Measurements from ENCODE around the gene SLC17A7.

Gene SLC17A7

DNA sequence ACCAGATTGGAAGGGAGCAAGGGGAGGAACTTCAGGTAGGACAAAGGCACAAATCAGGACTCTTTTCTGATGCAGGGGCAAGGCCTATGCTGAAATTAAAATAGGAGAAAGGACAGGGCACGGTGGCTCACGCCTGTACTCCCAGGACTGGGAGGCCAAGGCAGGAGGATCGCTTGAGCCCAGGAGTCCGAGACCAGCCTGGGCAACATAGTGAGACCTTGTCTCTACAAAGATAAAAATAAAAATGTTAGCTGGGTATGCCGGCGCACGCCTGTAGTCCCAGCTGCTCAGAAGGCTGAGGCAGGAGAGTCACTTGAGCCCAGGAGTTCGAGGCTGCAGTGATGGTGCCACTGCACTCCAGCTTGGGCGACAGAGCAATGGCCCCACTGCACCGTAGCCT lies 5.7 kb downstream of the SLC17A7 start:
- TF ChIP-seq, protein P1, sequence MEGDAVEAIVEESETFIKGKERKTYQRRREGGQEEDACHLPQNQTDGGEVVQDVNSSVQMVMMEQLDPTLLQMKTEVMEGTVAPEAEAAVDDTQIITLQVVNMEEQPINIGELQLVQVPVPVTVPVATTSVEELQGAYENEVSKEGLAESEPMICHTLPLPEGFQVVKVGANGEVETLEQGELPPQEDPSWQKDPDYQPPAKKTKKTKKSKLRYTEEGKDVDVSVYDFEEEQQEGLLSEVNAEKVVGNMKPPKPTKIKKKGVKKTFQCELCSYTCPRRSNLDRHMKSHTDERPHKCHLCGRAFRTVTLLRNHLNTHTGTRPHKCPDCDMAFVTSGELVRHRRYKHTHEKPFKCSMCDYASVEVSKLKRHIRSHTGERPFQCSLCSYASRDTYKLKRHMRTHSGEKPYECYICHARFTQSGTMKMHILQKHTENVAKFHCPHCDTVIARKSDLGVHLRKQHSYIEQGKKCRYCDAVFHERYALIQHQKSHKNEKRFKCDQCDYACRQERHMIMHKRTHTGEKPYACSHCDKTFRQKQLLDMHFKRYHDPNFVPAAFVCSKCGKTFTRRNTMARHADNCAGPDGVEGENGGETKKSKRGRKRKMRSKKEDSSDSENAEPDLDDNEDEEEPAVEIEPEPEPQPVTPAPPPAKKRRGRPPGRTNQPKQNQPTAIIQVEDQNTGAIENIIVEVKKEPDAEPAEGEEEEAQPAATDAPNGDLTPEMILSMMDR (IDR thresholded peaks at IDR 0.05; ENCODE audit: borderline replicate concordance, control extremely low read depth, extremely low read depth, insufficient read depth, missing control alignments) = no peak
- DNase-seq (ENCODE audit: low spot score) = no peak
- in situ Hi-C loops (cut with MboI; ENCODE audit: low sequenced_read_pairs, unreplicated experiment) = loop anchor here (25.0 kb wide), 1 partner anchor 173 kb away; no protein-coding TSS in a partner anchor

DNA sequence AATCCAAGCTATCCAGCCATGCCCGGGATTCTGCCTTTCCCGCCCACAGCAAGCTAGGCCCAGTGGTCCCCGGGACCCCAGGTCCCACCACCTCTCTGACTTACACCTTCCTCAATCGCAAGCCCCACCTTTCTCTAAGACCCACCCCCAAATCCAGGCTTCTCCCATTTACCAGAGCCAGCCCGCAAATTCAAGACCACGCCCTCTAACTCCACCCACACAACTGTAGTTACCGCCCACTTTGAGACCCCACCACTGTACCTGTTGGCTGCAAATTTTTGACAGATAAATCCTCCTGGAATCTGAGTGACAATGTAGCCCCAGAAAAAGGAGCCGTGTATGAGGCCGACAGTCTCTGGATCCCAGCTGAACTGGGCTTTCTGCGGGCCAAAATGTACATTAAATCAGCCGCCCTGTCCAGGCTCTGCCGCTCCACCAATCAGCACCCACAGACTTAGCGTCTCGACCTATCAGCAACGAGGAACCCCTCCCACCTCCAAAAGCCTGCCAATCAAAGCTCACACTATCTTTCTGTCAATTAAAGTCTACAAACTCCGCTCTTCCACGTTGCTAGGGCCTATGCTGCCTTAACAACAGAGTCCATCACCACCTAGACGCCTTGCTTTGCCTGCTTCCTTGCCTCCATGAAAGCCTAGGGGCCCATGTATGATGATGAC lies 6.3 kb downstream of the SLC17A7 start:
- in situ Hi-C loops (cut with MboI; ENCODE audit: low sequenced_read_pairs, unreplicated experiment) = loop anchor here (25.0 kb wide), 1 partner anchor 173 kb away; no protein-coding TSS in a partner anchor
- DNase-seq (ENCODE audit: low spot score) = no peak
- TF ChIP-seq, protein P1 (IDR thresholded peaks at IDR 0.05; ENCODE audit: borderline replicate concordance, control extremely low read depth, extremely low read depth, insufficient read depth, missing control alignments) = no peak

- TF ChIP-seq, protein P1 (IDR thresholded peaks at IDR 0.05; ENCODE audit: borderline replicate concordance, control extremely low read depth, extremely low read depth, insufficient read depth, missing control alignments) = no peak
Observed at GRCh38 chr19:49433240-49433901, 8.0 kb downstream of the SLC17A7 start.

GRCh38 chr19:49432141-49433073 lies 8.9 kb downstream of the SLC17A7 start:
- in situ Hi-C loops (cut with MboI; ENCODE audit: low sequenced_read_pairs, unreplicated experiment) = loop anchor here (25.0 kb wide), 1 partner anchor 170 kb away; no protein-coding TSS in a partner anchor
- peak; percentile 63 for DNase-seq (ENCODE audit: low spot score)
- TF ChIP-seq, protein P1 (IDR thresholded peaks at IDR 0.05; ENCODE audit: borderline replicate concordance, control extremely low read depth, extremely low read depth, insufficient read depth, missing control alignments) = no peak

More at GRCh38 chr19:49433240-49433901, 8.0 kb downstream of the SLC17A7 start:
- in situ Hi-C loops (cut with MboI; ENCODE audit: low sequenced_read_pairs, unreplicated experiment) = loop anchor here (25.0 kb wide), 1 partner anchor 171 kb away; no protein-coding TSS in a partner anchor
- DNase-seq (ENCODE audit: low spot score) = no peak

DNA sequence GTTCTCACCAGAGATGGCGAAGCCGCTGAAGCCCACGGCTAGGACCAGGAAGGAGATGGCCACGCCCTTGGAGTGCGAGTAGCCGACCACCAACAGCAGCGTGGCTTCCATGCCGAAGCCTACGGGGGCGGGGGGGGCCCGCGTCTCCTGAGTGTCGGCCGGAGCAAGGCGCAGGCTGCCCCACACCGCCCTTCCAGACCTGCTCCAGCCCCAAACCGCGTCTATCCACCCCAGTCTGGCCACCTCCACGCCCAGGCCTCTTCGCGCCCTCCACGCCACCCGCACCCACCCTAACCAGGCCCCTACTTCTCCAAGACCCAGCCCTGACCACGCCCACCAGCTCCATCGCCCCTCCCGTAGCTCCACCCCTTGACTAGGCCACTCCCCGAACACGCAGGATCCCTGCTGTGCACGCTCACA lies 10.0 kb downstream of the SLC17A7 start:
- DNase-seq (ENCODE audit: low spot score) = peak; percentile 53
- in situ Hi-C loops (cut with MboI; ENCODE audit: low sequenced_read_pairs, unreplicated experiment) = loop anchor here (25.0 kb wide), 1 partner anchor 169 kb away; no protein-coding TSS in a partner anchor
- TF ChIP-seq, protein P1 (IDR thresholded peaks at IDR 0.05; ENCODE audit: borderline replicate concordance, control extremely low read depth, extremely low read depth, insufficient read depth, missing control alignments) = no peak

All from GM13976 (cell line).